Stimulated activated CD4-positive, alpha-beta T cell treated with anti-CD3 and anti-CD28 coated beads, Interleukin-2, amount 100 ng/mL, for 24 hours (primary cell): ENCODE measurements around the gene DENND4A.
"Not testable (repeated sequence)": the region's sequence is repeated elsewhere in the genome, so short reads cannot be mapped to it uniquely, and the experiment has no call there.

ENCODE experiments used
- DNase-seq, 2 donors: peaks; one replicate each; pipeline ENCODE4 v3.0.0-alpha.2; 2020

DENND4A gene

DNA sequence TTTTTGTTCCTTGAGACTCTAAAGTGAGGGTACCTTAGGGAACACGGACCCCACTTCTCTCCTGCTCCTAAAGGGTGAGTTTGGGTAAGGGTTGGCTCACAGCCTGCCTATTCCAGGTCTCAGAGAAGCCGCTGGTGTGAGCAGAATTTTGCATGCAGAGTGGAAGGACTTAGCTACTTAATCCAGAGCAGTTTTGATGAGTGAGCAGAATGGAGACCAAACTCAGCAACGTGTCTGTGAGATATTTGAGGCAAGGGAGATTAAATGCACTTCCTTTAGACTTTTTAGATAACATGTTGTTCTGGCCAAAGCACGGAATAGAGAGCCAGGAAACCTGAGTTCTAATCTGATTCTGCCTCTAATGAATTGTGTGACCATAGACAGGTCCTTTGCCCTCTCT is 165.2 kb downstream of the DENND4A start:
- DNase-seq, result no peak

DNA sequence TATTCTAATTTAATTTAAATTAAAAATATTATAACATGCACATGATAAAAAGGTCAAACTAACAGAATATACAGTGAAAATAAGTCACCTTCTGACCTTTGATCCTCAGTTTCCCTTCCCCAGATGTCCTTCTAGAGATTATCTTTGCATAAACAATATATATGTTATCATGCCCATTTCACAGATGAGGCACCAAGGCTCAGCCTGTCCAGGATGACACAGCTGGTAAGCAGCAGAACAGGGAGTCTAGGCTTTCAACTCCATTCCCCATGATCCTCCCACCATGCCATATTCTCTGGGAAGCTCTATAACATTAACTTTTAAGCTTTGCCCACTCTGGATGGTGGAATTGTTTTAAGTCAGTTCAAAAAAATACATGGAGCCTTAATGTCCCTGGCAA is 169.0 kb downstream of the DENND4A start:
- DNase-seq, result no peak

- no peak for DNase-seq
Observed at GRCh38 chr15:65621638-65622037, 170.5 kb downstream of the DENND4A start, which contains the start of gene SLC24A1. TSS of gene SLC24A1 (plus strand) at chr15:65621938. CDS start at chr15:65624081, 2,143 bp downstream.

DNA sequence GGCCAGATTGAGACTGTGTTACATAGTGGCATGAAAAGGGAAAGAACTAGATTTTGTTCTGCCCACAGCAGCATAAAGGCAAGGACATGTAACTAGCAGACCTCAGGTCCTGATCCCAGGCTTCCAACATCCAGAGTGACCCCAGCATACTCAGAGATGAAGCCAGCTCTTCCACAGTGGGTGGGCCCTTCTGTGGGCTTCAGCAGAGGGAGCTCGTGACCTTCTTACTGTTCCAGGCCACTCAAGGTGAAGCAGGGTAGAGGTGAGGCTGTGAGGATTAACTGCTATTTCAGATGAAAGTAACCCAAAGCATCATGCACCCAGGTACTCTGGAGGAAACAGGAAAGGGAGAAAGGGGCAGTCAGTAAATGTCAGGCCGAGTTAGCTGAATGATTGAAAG is 171.3 kb downstream of the DENND4A start:
- no peak for DNase-seq

DNA sequence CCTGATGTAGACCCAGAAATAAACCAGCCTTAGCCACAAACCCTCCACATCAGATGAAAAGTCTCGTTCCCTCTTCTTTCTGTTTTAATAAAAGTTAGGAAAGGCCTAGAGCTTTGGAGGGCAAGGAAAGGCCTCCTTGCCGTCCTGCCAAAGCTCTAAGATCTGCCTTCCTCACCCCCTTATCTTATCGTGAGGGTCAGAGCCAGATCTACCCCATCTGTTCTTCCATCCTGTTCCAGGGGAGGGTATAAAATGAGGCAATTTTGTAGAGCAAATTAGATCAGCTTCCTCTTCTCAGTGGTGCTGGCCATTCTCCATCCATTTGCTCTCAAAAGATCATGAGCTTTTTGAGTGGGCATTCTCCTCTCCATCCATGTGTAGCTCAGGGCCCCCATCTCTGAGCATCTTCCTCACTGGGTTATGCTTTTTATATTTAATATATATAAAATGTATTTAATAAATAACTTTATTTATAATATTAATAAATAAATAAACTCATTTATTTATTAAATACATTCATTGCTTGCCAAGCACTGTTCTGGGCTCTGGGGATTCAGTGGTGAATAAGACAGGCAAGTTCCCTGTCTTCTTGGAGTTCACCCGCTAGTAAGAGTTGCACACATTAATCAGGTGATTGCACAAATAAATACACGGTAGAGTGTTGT is 172.3 kb downstream of the DENND4A start:
- no peak for DNase-seq

DNA sequence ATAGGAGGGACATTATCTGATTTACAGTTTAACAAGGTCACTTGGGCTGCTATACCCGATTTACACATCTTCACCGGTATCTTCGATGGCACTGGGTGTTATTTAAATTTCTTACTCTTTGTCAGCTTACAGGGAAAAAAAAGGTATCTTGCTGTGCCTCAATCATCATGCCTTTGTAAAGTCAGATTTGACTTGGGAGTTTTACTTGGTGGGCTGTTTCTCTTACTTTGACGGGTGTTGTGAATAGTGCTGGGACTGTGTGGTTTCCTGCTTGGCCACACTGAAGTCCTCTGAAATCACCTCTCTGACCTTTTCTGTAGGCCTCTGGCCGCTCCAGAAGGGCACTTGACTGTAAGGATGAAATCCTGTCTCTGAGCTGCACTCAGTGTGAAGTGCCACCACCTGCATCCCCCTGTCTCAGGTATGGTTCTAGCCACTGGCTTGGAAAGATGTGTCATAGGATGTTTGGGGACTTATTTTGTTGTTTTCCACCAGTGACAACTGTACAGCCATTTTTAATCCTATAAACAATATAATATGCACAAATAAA is 173.5 kb downstream of the DENND4A start:
- DNase-seq, result no peak

GRCh38 chr15:65615887-65616286 is 176.2 kb downstream of the DENND4A start:
- not testable (repeated sequence) for DNase-seq

- no peak for DNase-seq
Observed at GRCh38 chr15:65612949-65613744, 178.9 kb downstream of the DENND4A start.

DNA sequence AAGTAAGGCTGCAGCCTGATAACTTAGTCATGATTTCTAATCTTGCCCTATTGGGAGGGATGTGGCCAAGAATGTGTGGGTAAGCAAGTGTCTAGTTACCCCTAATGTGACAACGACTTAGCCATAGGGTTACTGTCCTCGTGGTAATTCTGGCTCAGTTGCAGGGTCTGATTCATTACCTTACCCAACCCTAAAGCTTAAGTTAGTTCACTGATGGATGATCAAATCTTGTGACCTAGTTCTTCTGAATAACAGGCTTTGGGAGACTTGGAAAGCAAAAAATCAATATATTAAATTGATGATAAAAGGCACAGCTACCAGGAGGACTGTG is 179.5 kb downstream of the DENND4A start:
- no peak for DNase-seq

DNA sequence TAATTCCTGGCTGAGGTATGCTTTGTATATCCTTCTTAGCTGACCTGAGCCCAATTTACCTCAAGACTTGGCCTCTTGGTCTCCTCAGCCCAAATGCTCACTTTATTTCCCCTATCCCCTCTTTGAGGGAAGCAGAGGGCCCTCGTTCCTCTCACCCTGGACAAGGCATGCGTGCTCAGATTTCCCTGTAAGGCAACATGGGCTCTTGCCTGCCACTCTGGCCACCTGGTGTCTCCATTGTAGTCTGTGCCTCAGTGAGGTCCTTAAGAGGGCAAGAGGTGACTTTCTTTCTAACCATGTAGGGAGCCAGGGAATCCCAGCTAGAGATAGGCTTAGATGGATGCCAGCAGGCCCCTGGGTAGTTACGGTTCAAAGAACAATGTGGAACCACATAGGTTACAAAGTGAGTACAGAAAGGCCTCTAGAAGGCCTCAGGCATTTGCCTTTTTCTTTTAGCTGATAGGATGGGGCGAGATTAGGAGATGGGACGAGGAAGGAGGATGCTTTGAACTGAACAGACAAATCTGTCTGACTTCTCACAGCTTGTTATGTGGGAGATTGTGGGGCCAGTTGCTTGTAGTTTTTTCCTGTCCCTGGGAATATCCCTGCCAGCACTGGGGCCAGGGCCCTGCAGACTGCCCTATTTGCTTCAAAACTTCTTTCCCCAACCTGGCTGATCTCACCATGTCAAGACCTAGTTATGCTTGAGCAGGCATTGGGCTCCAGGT is 180.0 kb downstream of the DENND4A start:
- no peak for DNase-seq

DNA sequence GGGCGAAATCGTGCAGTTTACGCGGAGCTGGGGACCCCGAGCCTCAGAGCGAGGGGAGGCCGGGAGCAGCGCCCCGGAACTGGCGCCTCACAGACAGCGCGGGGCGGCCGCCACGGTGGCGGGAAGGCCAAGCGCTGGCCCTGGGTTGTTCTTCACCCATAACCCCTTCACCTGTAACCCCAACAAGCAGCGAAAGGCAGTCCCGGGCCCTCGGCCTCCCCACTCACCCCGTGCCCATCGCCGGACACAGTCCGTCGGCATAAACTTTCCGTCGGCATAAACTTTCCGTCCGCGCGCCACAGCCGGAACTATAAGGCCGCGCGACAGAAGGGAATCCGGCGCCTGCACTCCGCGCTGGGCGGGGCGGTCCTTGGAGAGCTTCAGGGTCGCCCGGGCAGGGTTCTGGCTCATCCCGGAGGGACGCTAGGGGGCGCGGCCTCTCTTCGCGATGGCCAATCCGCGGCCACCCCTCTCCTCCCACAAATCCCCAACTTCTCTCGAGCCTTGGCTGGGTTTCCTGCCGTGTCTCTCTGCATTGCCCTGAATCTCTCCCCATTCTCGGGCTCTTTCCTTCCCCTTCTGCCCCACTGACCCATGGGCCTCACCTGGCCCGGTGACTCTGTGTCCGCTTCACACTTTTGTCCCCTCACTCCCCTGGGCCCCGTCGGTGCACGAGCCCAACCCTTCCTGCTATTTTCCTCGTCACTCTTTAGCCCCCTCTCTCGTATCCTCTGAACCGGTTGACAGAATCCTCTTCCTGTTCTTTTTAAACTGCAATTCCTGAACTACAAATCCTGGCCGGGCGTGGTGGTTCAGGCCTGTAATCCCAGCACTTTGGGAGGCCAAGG is 181.0 kb downstream of the DENND4A start, which contains the start of gene INTS14:
Gene INTS14, minus strand, starts transcription at position 261 of the 848 bp plus-strand sequence. CDS start 3,751 bp downstream, outside the sequence.
- DNase-seq, result peak; percentile 97 to 99
